ENCODE data around the gene ARL14EP.

The ARL14EP gene

GRCh38 chr11:30345644-30346043 lies 22.7 kb downstream of the ARL14EP start:
- Histone ChIP-seq H3K27me3 (ENCODE audit: insufficient read depth, low read depth, severe bottlenecking) (no peaks in the 10 kb centered on the region), H3K9me3 (ENCODE audit: severe bottlenecking) (no peaks in the 10 kb centered on the region), H3K27ac (no peak overlapping the region), H3K4me3 (ENCODE audit: low read depth, low read length) (no peak overlapping the region), H3K36me3 (no peaks in the 10 kb centered on the region; the same call in 1 of the 2 replicates)
- no peak for TF ChIP-seq CTCF (IDR thresholded peaks at IDR 0.05; ENCODE audit: low read depth, low read length)
- no peak for DNase-seq

- H3K27me3 ChIP-seq (ENCODE audit: insufficient read depth, low read depth, severe bottlenecking), result no peaks in the 10 kb centered on the region
- no peak for TF ChIP-seq CTCF (IDR thresholded peaks at IDR 0.05; ENCODE audit: low read depth, low read length)
- H3K4me3 ChIP-seq (ENCODE audit: low read depth, low read length), result no peak overlapping the region
- peak overlapping the region; percentile 4; the same call in 1 of the 2 replicates for H3K27ac ChIP-seq
- H3K36me3 ChIP-seq, result no peaks in the 10 kb centered on the region; the same call in 1 of the 2 replicates
- no peak for DNase-seq
- H3K9me3 ChIP-seq (ENCODE audit: severe bottlenecking), result no peaks in the 10 kb centered on the region
Measured at GRCh38 chr11:30346068-30346688, 23.3 kb downstream of the ARL14EP start.

GRCh38 chr11:30348035-30348434 lies 25.1 kb downstream of the ARL14EP start:
- peak; percentile 16; the same call in 1 of the 2 replicates for TF ChIP-seq CTCF (IDR thresholded peaks at IDR 0.05; ENCODE audit: low read depth, low read length)
- Histone ChIP-seq H3K9me3 (ENCODE audit: severe bottlenecking) (no peaks in the 10 kb centered on the region), H3K27me3 (ENCODE audit: insufficient read depth, low read depth, severe bottlenecking) (no peaks in the 10 kb centered on the region), H3K27ac (no peak overlapping the region), H3K4me3 (ENCODE audit: low read depth, low read length) (no peak overlapping the region), H3K36me3 (no peaks in the 10 kb centered on the region)
- DNase-seq, result peak; percentile 47

- Histone ChIP-seq H3K27me3 (ENCODE audit: insufficient read depth, low read depth, severe bottlenecking) (no peaks in the 10 kb centered on the region), H3K9me3 (ENCODE audit: severe bottlenecking) (no peaks in the 10 kb centered on the region), H3K36me3 (no peaks in the 10 kb centered on the region), H3K27ac (peak overlapping the region; percentile 63), H3K4me3 (ENCODE audit: low read depth, low read length) (no peak overlapping the region)
- no peak for DNase-seq
- no peak for TF ChIP-seq CTCF (IDR thresholded peaks at IDR 0.05; ENCODE audit: low read depth, low read length)
Measured at GRCh38 chr11:30349885-30350284, 27.0 kb downstream of the ARL14EP start.

GRCh38 chr11:30350384-30350783 lies 27.5 kb downstream of the ARL14EP start:
- TF ChIP-seq CTCF (IDR thresholded peaks at IDR 0.05; ENCODE audit: low read depth, low read length), result no peak
- peaks cover 3% of the 10 kb centered on the region for H3K9me3 ChIP-seq (ENCODE audit: severe bottlenecking)
- no peaks in the 10 kb centered on the region for H3K27me3 ChIP-seq (ENCODE audit: insufficient read depth, low read depth, severe bottlenecking)
- peak overlapping the region; percentile 63 for H3K27ac ChIP-seq
- no peak overlapping the region for H3K4me3 ChIP-seq (ENCODE audit: low read depth, low read length)
- no peaks in the 10 kb centered on the region for H3K36me3 ChIP-seq
- no peak for DNase-seq

- Histone ChIP-seq H3K4me3 (ENCODE audit: low read depth, low read length) (no peak overlapping the region), H3K9me3 (ENCODE audit: severe bottlenecking) (peaks cover 5% of the 10 kb centered on the region), H3K27me3 (ENCODE audit: insufficient read depth, low read depth, severe bottlenecking) (no peaks in the 10 kb centered on the region), H3K36me3 (no peaks in the 10 kb centered on the region), H3K27ac (peak overlapping the region; percentile 63)
- TF ChIP-seq CTCF (IDR thresholded peaks at IDR 0.05; ENCODE audit: low read depth, low read length), result no peak
- peak; percentile 66 for DNase-seq
Measured at GRCh38 chr11:30351061-30351460, 28.2 kb downstream of the ARL14EP start.

Measured in WERI-Rb-1 (cell line).